ENCODE measurements around the gene DHX8.

The DHX8 gene

DNA sequence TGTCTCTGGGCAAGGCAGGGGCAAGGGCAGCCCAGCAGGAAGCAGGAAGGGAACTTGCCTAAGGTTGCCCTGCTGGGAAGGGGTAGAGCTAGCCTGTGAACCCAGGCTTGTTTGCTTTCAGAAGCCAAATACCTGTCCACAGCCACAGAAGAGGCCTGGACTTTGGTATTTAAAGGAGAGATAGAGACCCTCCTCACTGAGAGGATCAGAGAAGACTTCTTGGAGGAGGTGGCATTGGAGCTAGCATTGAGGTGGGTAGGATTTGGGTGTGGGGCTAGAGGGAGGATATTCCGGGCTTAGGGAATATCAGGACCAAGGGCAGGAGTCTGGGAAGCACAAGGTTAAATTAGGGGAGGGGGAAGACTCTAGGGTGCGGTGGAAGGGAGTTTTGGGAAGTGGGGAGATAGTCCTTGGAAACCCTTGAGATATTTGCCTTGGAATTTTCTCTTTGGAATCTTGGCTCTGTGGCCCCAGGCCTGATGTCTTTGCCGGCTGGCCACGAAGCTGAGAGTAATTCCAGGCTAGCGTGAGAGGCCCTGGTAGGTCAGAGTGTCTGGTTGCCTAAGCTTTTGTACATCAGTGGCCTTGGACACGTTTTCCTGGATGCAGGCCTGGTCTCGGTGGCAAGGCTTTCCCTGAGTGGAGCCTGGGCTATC, 75.5 kb downstream of the DHX8 start:
- no peak overlapping the region for H3K4me3 ChIP-seq (ENCODE audit: low read depth, low read length)
- TF ChIP-seq POLR2A (IDR thresholded peaks at IDR 0.05; ENCODE audit: extremely low read depth, insufficient read length) (no peak), MYC (IDR thresholded peaks at IDR 0.05; ENCODE audit: low read depth, low read length) (no peak)
- TF ChIP-seq, protein P1, sequence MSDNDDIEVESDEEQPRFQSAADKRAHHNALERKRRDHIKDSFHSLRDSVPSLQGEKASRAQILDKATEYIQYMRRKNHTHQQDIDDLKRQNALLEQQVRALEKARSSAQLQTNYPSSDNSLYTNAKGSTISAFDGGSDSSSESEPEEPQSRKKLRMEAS (IDR thresholded peaks at IDR 0.05; ENCODE audit: low read depth, low read length), result no peak
- TF ChIP-seq, protein P2, sequence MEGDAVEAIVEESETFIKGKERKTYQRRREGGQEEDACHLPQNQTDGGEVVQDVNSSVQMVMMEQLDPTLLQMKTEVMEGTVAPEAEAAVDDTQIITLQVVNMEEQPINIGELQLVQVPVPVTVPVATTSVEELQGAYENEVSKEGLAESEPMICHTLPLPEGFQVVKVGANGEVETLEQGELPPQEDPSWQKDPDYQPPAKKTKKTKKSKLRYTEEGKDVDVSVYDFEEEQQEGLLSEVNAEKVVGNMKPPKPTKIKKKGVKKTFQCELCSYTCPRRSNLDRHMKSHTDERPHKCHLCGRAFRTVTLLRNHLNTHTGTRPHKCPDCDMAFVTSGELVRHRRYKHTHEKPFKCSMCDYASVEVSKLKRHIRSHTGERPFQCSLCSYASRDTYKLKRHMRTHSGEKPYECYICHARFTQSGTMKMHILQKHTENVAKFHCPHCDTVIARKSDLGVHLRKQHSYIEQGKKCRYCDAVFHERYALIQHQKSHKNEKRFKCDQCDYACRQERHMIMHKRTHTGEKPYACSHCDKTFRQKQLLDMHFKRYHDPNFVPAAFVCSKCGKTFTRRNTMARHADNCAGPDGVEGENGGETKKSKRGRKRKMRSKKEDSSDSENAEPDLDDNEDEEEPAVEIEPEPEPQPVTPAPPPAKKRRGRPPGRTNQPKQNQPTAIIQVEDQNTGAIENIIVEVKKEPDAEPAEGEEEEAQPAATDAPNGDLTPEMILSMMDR (IDR thresholded peaks at IDR 0.05; ENCODE audit: low read depth, low read length), result no peak
- DNase-seq (ENCODE audit: low read depth), result no peak

DNA sequence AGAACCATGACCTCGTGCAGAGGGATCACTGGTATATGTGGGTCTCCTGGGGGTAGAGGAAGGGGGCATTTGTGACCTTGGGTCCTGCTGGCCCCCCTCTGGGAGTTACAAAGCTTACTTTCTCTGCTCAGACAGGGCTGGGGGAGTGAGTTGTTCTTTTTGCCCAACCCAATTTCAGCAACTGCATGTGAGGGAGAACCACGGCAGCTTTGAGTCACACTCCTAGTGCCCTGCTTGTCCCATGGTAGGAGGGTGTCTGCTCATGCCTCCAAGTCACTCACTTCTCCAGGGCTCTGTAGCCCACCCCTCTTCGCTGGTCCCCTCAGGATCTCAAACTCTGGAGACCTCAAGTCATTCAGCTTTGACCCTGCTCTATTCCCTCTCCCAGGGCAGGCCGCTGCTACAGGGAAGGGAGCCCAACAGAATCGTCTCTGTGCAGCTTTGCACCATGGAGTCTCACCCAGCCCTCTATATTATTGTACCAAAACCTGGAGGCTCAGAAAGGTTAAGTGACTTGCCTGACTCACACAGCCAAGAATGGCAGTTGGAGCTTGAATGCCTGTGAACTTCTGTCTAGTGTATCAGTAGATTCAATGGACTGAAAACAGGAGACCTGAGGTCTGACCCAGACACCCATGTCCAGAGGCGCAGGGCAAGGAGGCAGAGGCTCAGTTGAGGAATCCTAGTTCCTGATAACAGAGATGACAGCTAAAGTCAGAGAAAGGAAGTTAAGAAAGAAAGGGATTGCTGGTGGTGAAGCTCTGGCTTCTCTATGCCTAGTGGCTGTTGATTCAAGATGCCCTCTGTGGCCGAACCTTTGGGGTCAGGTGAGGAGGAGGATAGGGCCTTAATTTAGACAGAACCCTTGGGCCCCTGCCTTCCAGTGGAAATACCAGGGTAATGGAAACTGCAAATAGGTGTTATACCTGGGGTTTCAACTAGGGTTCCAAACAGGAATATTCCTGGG, 77.0 kb downstream of the DHX8 start:
- no peak for DNase-seq (ENCODE audit: low read depth)
- TF ChIP-seq, protein P2 (IDR thresholded peaks at IDR 0.05; ENCODE audit: low read depth, low read length), result no peak
- no peak for TF ChIP-seq POLR2A (IDR thresholded peaks at IDR 0.05; ENCODE audit: extremely low read depth, insufficient read length)
- TF ChIP-seq, protein P1 (IDR thresholded peaks at IDR 0.05; ENCODE audit: low read depth, low read length), result no peak
- no peak for TF ChIP-seq MYC (IDR thresholded peaks at IDR 0.05; ENCODE audit: low read depth, low read length)
- H3K4me3 ChIP-seq (ENCODE audit: low read depth, low read length), result no peak overlapping the region

DNA sequence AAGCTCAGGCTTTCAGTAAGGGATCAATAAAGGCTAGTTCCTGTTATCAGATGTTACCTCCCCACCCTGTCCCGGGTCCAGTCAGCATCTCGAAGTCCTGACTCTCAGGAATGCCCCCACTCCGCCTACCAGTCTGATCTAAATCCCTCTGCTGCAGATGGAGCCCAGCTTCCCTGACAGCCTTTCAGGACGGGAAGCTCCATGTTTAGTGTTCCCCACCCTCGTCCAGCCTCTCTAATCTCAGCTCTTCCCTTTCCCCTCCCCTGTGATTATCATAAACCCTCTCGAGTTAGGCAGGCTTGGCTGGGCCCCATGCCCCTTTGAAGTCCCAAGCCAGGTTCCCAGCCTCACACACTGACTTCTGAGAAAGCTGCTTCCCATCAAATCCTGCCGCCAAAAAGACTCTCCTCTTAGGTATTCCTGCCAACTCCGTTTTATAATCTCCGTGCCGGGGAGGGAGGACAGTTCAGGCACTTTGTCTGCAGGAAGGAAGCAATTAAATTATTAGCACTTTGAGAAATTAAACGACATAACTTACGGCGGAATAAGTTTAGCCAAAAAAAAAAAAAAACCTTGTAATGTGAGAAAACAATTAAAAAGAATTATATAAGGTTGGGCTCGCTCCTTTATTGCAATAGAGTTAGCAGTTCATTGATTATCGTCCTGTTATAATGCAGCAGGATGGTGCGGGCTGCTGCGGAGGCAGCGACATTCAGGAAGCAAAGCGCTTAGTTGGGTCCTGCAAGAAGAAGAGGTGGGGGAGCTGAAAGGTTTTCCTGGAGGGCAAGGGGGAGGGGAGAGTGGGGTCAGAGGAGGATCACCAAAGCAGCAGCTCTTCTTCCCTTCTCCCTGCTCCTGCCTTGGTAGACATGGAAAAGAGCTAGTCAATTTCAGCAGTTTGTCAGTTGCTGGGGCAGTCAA, 79.2 kb downstream of the DHX8 start:
- TF ChIP-seq, protein P2 (IDR thresholded peaks at IDR 0.05; ENCODE audit: low read depth, low read length), result no peak
- TF ChIP-seq, protein P1 (IDR thresholded peaks at IDR 0.05; ENCODE audit: low read depth, low read length), result no peak
- TF ChIP-seq POLR2A (IDR thresholded peaks at IDR 0.05; ENCODE audit: extremely low read depth, insufficient read length), result no peak
- no peak for TF ChIP-seq MYC (IDR thresholded peaks at IDR 0.05; ENCODE audit: low read depth, low read length)
- H3K4me3 ChIP-seq (ENCODE audit: low read depth, low read length), result no peak overlapping the region
- DNase-seq (ENCODE audit: low read depth), result no peak

DNA sequence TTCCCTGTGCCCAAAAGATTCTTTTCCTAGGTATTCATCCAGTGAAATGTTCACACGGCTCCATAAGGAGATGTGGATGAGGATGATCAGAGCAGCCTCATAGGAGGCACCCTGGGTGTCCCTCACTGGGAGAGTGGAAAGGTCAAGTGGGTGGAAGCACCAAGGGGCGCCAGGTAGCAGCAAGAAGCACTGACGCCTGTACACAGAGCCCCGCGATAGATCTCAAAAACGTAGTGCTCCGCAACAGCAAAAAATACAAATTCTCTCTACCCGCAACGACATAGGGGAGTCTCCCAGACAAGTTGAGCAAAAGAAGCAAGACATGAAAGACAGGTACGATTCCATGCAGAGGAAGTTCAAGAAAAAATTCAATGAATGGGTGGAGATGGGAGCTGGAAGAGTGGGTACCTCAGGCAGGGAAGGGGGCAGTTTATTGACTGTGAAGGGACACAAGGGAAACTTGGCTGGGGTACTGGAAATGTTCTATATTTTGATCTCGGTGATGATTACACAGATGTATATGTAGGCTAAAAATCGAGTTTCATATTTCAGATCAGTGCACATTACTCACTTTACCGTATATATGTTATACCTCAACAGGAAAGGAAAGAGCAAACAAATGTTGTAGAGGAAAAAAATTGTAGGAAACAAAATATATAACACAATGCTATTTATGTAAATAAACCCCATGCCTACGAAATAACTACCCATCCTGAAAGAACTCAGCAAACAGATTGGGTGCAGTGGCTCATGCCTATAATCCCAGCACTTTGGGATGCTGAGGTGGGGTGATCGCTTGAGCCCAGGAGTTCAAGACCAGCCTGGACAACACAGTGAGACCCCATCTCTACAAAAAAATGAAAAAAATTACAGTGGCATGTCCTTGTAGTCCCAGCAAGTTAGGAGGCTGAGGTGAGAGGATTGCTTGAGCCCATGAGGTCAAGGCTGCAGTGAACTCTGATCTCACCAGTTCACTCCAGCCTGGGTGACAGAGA, 80.1 kb downstream of the DHX8 start:
- TF ChIP-seq POLR2A (IDR thresholded peaks at IDR 0.05; ENCODE audit: extremely low read depth, insufficient read length) (no peak), MYC (IDR thresholded peaks at IDR 0.05; ENCODE audit: low read depth, low read length) (no peak)
- TF ChIP-seq, protein P1 (IDR thresholded peaks at IDR 0.05; ENCODE audit: low read depth, low read length), result no peak
- TF ChIP-seq, protein P2 (IDR thresholded peaks at IDR 0.05; ENCODE audit: low read depth, low read length), result no peak
- H3K4me3 ChIP-seq (ENCODE audit: low read depth, low read length), result no peak overlapping the region
- no peak for DNase-seq (ENCODE audit: low read depth)
